Chondrocyte (in vitro differentiated cells): ENCODE results near the gene PLS3. TPM values are rescaled to one million over a fixed set of nuclear protein-coding genes. Genes with fewer than 3 reads are reported as not detected.

Experiments
- DNase-seq: peaks from one replicate; pipeline ENCODE4 v3.0.0; 2021; ENCODE audit warnings: mixed read lengths, low spot score
- H3K27ac Mint-ChIP-seq: one replicate; pipeline ENCODE4 v1.8.0; 2021; ENCODE audit warnings: mild to moderate bottlenecking, moderate library complexity, mixed read lengths; ENCODE audit not compliant: unreplicated experiment
- H3K27me3 Mint-ChIP-seq: 2 replicates; pipeline ENCODE4 v1.8.0; 2021; ENCODE audit warnings: low read depth, mixed read lengths
- H3K36me3 Mint-ChIP-seq: 2 replicates; pipeline ENCODE4 v1.8.0; 2021; ENCODE audit warnings: low read depth, mixed read lengths
- H3K4me1 Mint-ChIP-seq: 2 replicates; pipeline ENCODE4 v1.8.0; 2021; ENCODE audit warnings: low read depth, mild to moderate bottlenecking, mixed read lengths
- H3K4me3 Mint-ChIP-seq: one replicate; pipeline ENCODE4 v1.8.0; 2021; ENCODE audit warnings: mild to moderate bottlenecking, moderate library complexity, mixed read lengths; ENCODE audit not compliant: unreplicated experiment
- H3K9me3 Mint-ChIP-seq: 2 replicates; pipeline ENCODE4 v1.8.0; 2021; ENCODE audit warnings: low read depth, mixed read lengths
- total RNA-seq: library from RNA; stranded (reverse); gene quantifications from 3 replicates; pipeline ENCODE4 v1.2.1, GENCODE V29; 2021
- TF ChIP-seq, protein P1 (sequence below): fragments of 200-600 bp; sonication (generic); IDR thresholded peaks from 2 replicates; pipeline ENCODE4 v1.5.0; 2021; ENCODE audit warnings: antibody characterized with exemption, mild to moderate bottlenecking, moderate library complexity

The PLS3 gene
- total RNA-seq, 1 donor from 2014 or later, result 660 TPM

DNA sequence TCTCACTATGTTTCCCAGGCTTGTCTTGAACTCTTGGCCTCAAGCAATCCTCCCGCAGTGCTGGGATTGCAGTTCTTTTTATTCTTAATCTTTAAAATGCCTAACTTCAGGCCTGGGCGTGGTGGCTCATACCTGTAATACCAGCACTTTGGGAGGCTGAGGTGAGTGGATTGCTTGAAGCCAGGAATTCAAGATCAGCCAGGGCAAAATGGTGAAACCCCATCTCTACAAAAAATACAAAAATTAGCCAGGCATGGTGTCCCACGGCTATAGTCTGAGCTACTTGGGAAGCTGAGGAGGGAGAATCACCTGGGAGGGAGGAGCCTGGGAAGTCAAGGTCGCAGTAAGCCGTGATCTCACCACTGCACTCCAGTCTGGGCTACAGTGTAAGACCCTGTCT, 45.9 kb downstream of the PLS3 start:
- Mint-ChIP-seq H3K36me3 (peaks cover 38% of the 10 kb centered on the region), H3K27ac (peak overlapping the region; percentile 84), H3K4me3 (no peak overlapping the region)

DNA sequence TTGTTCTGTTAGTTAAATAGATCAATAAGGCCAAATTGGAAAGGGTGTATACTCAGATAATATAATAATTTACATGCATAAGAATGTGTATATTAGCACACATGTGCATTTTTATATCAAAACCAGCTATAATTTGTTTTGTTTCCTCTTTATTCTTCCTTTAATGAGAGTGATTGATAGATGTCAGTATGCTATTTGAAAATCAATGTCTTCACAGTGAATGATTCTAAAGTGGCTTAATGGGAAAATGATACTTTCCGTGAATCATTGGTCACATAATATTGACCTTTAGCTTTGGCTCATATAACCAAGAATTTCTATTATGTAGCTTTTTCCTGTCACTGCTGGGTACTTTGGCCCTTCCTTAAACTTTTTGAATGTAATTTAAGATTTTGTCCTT, 48.6 kb downstream of the PLS3 start:
- peaks cover 27% of the 10 kb centered on the region for H3K36me3 Mint-ChIP-seq
- peak overlapping the region; percentile 81 for H3K27ac Mint-ChIP-seq
- H3K4me1 Mint-ChIP-seq, result peaks cover 87% of the 10 kb centered on the region

More for the DNA sequence above, 45.9 kb downstream of the PLS3 start:
- TF ChIP-seq, protein P1, sequence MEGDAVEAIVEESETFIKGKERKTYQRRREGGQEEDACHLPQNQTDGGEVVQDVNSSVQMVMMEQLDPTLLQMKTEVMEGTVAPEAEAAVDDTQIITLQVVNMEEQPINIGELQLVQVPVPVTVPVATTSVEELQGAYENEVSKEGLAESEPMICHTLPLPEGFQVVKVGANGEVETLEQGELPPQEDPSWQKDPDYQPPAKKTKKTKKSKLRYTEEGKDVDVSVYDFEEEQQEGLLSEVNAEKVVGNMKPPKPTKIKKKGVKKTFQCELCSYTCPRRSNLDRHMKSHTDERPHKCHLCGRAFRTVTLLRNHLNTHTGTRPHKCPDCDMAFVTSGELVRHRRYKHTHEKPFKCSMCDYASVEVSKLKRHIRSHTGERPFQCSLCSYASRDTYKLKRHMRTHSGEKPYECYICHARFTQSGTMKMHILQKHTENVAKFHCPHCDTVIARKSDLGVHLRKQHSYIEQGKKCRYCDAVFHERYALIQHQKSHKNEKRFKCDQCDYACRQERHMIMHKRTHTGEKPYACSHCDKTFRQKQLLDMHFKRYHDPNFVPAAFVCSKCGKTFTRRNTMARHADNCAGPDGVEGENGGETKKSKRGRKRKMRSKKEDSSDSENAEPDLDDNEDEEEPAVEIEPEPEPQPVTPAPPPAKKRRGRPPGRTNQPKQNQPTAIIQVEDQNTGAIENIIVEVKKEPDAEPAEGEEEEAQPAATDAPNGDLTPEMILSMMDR, result no peak
- Mint-ChIP-seq H3K27me3 (no peaks in the 10 kb centered on the region), H3K9me3 (no peaks in the 10 kb centered on the region), H3K4me1 (peaks cover 90% of the 10 kb centered on the region)
- no peak for DNase-seq

DNA sequence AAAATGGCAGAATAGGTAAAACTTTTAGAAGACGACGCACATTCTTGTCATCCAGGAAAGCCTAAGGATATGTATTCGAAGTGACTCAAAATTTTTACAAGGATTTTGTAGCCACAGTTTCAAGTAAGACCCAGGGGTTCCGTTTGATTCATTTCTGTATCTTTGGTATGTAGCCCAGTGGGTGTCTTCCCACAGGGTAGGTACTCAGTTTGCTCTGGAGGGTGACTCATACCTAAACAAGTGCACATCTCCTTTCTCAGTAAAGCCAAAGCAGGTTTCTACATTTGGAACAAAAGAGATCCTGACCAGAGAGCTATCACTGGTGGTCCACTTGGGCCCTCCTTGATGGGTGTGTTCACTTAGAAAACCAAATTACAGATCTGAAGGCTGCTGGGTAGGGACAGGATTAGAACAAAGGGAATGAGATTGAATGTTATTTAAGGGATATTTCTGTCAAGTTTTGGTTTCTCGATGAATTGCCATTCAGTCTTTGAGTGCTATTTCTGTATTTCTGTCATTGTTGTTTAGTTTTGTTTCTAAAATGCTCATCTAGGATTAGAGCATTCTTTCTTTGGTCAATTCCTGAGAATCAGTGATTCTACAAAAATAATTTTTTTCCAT, 56.1 kb downstream of the PLS3 start:
- TF ChIP-seq, protein P1, result no peak
- H3K36me3 Mint-ChIP-seq, result peaks cover 9% of the 10 kb centered on the region
- H3K9me3 Mint-ChIP-seq, result no peaks in the 10 kb centered on the region
- H3K27ac Mint-ChIP-seq, result peak overlapping the region; percentile 94
- H3K4me3 Mint-ChIP-seq, result peak overlapping the region; percentile 47
- no peak for DNase-seq
- no peaks in the 10 kb centered on the region for H3K27me3 Mint-ChIP-seq
- peaks cover 79% of the 10 kb centered on the region for H3K4me1 Mint-ChIP-seq

More for the DNA sequence above, 48.6 kb downstream of the PLS3 start:
- Mint-ChIP-seq H3K4me3 (peak overlapping the region; percentile 39), H3K27me3 (no peaks in the 10 kb centered on the region), H3K9me3 (no peaks in the 10 kb centered on the region)
- DNase-seq, result no peak
- TF ChIP-seq, protein P1, result no peak

DNA sequence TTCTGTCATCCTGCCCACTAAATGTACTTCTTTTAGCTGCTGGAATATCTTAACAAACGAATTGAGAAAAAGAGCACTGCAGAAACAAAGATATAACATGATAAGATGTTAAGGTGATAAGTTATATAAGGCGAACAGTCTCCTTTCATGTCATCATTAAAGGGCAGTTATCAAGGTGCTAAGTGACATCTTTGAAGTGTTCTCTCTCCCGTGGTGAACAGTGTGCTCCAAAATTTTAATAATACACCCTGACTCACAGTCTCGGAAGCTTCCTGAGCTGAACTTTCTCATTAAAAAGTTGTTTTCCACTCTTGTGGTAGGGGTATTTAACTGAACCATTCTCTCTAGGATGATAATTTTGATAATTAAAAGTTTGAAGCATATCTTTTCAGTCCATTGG, 61.6 kb downstream of the PLS3 start:
- Mint-ChIP-seq H3K4me3 (no peak overlapping the region), H3K27me3 (no peaks in the 10 kb centered on the region), H3K4me1 (peaks cover 78% of the 10 kb centered on the region), H3K36me3 (peaks cover 19% of the 10 kb centered on the region), H3K9me3 (no peaks in the 10 kb centered on the region), H3K27ac (peak overlapping the region; percentile 49)
- TF ChIP-seq, protein P1, result no peak
- DNase-seq, result no peak

DNA sequence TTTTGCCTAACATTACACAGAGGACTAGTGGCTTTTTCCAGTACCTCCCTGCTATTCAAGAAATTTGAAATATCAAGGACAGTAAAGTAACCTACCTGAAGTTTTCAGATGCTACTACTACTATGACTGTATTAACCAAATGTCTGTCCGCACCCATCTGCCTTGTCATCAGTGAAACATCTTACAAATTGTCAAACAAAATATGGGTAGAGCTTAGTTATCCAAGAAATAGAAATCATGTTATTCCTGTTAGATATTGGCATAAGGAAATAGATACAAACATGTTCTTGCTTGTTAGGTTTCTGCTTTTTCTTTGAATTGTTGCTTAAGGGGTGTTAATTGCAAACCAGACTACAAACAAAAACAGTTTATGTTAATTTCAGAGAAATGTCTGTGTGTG, 63.9 kb downstream of the PLS3 start:
- Mint-ChIP-seq H3K4me3 (no peak overlapping the region), H3K36me3 (peaks cover 18% of the 10 kb centered on the region), H3K27ac (peak overlapping the region; percentile 97)

More for the DNA sequence above, 63.9 kb downstream of the PLS3 start:
- TF ChIP-seq, protein P1, result no peak
- no peaks in the 10 kb centered on the region for H3K9me3 Mint-ChIP-seq
- H3K27me3 Mint-ChIP-seq, result no peaks in the 10 kb centered on the region
- H3K4me1 Mint-ChIP-seq, result peaks cover 84% of the 10 kb centered on the region
- DNase-seq, result no peak
